8988T (cell line): Measurements from ENCODE around the gene ATOH8.
A peak's percentile ranks its signal among the peaks of the same experiment; 100 is the strongest.

Experiments
- DNase-seq: peaks from one replicate; pipeline ENCODE4 v3.0.0; 2011

ATOH8 gene

GRCh38 chr2:85790499-85791188, 36.9 kb downstream of the ATOH8 start:
- no peak for DNase-seq

DNA sequence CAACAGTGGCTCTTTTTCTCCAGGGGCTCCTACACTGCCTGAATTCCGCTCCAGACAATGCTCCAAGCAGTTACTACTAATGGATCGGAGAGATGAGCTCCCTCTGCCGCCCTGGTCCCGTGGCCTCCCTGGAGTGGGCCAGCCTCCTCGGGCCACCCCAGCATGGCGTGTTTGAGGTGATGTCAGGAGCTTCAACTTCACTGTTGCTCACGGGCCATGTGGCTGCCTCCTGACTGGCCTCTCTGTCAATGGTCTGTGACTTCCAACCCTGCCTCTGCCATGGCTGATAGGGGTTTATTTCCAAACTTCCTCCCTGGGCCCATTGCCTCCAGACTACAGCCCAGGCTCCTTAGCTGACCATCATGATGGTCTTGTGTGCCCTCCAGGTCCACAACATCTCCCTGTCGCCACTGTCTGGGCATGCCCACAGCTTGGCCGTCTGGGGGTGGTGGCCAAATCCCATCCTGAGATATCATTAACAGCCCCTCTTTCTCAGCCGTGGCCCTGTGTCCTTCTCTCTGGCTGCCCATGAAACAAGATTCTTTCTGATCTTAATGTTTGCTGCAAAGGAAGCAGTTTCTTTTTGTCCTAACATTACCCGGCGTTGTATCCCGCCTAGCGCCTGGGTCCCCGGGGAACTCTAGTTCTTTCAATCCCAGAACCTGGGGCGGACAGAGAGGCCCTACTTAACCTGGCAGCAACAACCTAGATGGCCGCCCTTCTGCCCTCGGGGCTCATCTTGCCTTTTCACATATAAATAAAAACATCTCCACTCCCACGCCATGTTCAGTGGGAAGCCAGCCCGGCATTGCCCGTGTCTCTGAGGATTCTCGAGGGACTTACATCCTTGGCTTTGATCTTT, 38.1 kb downstream of the ATOH8 start:
- DNase-seq = no peak

DNA sequence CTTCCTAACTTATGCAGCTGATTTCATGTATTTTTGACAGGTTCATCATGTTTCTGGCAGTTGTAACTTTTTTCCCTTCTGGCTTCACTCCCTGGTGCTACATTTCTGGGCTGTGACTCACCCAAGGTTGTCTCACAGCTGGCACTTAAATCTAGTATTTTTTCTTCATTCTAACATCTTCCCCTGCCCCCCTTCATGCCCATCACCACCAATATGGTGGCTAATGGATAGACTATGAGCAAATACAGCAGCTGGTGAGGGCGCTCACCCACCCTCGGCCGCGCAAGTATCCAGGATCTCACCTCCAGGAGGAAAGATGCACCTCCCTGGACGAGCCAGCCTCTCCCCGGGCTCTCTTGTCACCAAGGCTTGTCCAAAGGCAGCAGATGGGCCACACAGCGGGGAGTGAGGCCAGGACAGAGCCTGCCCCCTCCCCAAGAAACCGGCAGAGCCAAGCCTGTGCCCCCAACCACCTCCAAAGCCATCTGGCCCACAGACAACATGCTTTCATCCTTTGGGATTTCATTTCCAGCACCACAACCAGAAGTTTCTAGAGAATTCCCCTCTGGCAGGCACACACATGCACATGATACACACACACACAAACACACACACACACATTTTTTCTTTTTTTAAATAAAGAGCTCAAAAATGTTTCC, 39.1 kb downstream of the ATOH8 start:
- DNase-seq = no peak

GRCh38 chr2:85793584-85793983, 39.8 kb downstream of the ATOH8 start:
- no peak for DNase-seq

DNA sequence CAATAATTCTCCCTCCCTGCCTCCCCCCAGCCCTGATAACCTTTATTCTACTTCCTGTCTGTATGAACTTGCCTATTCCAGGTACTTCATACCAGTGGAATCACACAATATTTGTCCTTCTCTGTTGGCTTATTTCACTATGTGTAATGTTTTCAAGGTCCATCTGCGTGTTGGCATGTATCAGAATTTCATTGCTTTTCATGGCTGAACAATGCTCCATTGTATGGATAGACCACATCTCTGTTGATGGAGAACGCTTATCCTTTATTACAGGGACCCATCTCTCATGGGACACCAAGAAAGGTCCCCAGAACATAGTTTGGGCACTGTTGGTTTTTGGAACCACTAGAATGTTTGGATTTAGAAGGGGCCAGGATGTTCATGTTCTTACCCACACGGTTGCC, 40.2 kb downstream of the ATOH8 start:
- no peak for DNase-seq

DNA sequence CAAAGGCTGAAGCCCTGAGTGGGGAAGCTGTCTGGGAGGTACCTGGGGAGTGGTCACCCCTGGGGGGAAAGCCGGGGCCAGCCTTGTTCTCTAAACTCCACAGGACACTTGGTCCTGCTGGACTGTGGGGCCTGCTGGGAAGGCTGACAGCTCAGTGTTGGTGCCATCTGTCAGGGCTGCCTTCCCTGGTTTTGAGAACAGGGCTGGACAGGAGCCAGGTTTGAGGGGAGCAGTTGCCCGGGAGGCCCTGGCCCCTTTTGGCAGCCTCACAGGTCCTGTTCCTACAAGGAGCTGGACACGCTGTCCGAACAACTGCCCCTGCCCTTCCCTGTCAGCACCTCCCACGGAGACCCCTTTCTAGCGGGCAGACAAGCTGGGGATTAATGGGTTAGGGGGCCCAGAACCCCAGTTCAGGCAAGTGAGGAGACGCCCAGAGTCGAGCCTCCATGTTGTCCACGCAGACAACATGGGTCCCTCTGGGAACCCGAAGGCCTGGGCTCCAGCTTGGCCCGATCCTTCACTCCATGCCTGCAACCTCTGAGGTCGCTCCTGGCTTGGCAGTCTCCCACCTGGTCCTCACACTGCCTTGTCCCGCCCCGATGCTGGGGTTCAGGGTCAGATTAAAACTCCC, 40.8 kb downstream of the ATOH8 start:
- no peak for DNase-seq

- DNase-seq = no peak
These were observed 41.7 kb downstream of the ATOH8 start for GRCh38 chr2:85795331-85796045.

DNA sequence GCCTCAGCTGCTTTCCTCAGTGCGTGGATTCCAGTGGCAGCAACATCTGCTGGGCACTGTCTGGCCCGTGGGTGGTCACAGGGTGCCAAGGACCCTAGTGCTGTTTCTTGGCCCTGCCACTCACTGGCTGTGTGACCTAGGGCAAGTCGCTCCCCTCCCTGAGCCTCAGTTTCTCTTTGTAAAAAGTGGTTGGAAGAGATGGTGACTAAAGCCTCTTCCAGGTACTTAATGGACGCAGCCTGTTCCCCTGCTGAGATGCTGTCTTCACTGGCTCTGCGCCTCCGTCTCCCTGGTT, 42.2 kb downstream of the ATOH8 start:
- no peak for DNase-seq

DNA sequence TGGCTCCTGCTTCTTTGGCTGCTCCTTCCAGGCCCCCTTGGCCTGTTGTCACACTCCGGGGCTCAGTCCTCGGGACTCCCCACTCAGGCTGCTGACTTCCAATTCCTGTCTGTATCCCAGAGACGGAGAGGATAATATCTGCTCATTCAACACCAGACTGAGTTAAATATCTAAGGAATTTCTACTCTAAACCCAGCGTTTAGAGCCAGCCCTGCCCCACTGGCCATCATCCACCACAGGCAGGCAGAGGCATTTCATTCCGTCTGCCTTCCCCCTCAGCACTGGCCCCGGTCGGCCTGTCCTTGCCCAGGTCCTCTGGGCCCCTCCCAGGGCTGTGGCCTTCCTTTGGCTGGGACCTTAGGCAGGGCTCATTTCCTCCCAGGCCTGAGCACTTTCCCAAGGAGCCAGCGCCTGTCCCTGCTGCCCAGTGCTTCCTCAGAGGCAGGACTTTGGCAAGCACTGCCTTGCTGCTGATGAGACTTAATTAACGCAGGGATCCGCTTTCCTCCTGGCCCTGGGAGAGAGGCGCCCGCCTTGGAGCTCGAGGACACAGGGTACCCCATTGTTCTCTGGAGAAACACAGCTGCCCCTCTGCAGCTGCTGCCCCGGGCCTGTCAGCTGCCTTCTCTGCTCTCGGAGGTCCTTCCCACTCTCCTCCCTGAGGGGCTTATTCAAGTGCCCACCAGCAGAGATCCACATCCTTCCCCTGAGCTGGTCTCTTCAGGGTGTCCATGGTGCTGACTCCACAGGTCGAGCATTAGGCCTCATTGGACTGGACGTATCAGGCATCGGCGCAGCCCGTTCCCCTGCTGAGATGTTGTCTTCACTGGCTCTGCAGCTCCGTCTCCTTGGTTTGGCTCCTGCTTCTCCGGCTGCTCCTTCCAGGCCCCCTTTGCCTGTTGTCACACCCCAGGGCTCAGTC, 42.8 kb downstream of the ATOH8 start:
- no peak for DNase-seq

GRCh38 chr2:85797263-85797660, 43.5 kb downstream of the ATOH8 start:
- no peak for DNase-seq

- DNase-seq = no peak
These were observed 44.1 kb downstream of the ATOH8 start for GRCh38 chr2:85797921-85798320.

DNA sequence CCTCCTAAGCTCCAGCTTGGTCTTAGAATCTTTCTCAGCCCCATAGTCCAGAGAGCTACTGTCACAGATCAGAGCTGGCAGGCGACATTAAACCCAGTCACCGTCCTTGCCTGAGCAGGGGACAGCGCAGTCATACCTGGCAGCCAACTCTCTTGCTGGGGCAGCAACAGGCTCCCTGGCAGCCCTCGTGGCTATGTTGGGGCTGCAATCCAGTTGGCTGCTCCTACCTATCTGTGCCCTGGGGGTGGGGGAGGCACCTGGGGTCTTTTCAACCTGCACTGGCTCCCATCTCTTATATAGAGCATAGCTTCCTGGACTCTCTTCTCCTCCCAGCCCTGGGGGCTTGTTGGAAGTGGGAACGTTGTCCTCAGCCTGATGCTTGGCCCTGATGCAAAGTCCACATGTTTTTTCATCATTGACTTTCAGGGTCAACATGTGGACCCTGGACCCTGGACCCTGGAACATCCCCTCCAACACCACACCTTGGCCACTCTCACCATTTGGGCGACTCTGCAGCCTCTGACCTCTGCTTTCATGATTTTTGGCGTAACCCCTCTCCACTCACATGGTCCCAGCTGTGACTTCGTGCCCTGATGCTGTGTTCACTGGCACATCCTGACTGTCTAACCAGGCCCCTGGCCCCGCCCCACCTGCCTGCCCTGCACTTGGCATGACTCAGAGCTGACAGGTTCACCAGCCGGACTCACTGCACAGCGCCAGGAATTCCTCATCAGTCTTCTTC, 45.6 kb downstream of the ATOH8 start:
- DNase-seq = peak; percentile 68

DNA sequence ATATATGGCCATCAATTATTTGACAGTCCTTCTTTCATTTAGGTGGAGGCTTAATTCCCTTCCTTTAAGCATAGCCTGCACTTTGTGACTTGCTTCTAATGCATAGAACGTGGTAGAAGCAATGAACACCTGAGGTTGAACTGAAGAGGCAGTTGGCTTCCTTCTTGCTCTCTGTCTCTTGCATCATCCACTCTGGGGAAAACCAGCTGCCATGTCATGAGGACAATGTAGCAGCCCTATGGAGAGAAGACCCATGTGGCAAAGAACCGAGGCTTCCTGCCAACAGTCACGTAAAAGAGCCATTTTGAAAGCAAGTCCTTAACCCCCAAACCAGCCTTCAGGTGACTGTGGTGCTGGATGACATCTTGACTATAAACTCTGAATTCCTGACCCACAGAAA, 46.8 kb downstream of the ATOH8 start:
- no peak for DNase-seq

DNA sequence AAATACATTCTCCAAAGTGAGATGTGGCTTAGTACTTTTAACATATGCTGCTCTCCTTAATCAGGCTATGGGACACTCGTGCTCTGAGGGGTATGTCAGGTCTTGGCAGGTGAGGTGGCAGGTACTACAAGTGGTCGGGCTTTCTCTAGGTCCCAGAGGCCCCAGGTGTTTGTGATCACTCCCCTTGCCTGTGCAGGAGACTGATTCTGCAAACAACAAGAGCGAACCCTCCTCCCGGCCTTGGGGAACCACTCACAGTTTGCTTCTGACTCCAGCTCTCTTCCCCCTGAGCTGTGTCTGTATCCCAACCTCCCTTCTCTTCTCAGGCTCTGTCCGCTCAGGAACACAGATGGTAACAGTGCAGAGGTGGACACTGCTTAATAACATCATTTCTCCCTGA, 48.1 kb downstream of the ATOH8 start:
- no peak for DNase-seq

- DNase-seq = no peak
These were observed 48.7 kb downstream of the ATOH8 start for GRCh38 chr2:85802354-85803103.

DNA sequence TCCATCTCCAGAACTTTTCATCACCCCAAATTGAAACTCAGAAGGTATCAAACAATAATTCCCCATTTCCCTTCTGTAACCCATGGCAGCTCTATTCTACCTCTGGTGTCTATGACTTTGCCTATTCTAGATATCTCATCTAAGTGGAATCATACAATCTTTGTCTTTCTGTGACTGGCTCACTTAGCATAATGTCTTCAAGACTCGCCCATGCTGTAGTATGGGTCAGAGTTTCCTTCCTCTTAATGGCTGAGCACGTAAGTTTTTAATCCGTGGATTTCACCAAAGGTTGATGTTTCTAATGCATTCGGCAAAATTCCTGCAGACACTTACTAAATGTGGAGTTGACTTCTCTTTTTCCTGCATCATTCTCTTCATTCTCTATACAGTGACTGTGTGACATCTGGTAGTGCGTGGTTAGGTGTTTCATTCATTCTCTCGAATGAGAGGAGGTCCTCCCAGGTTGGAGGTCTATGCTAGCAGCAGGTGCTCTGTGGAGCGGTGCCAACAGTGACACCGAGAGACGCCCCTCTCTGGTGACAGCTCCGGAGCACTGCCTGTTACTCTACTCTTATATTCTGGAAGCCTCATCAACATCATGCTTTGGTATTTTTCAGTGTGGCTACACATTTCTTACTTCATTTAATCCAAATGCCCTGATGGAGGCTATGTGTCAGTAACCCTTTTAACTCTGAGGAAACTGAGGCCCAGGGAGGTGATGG, 50.1 kb downstream of the ATOH8 start:
- DNase-seq = no peak

- DNase-seq = peak; percentile 71
These were observed 50.8 kb downstream of the ATOH8 start for GRCh38 chr2:85804583-85804982.

DNA sequence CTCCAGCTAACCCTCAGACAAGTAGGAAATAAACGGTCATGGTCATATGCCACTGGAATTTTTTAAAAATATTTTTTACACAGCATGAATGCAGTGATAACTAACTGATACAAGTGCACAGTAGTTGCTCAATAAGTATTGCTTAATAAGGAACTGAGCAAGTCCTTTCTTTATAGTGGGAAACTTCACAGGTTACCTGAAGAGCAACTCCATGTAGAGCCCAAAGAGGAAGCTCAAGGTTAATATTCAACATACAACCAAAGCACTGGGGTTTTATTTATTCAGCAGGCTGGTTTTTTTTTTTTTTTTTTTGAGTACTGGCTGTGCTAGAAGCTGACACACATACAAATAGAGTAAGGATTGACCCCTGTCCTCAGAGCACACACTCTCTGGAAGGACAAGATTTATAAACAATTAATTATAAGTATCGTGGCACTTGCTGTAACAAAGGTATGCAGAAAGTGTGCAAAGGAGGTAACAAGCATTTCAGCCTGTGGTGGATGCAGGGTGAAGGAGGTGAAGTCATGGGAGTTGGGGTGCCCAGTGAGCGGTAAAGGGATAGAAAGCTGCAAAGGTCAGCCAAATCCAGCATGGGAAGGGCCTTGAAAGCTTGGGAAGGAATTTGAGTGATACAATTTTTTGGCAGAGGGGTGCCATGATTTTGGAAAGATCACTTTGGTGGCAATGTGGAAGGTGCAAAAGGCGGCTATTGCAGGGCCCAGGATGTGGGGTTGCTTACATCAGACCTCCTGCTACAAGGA, 52.7 kb downstream of the ATOH8 start:
- DNase-seq = no peak

- no peak for DNase-seq
These were observed 54.0 kb downstream of the ATOH8 start for GRCh38 chr2:85807756-85808155.
